Uterus (tissue), 2 donors: ENCODE measurements around the gene PDE1C.

Experiments used
- POLR2A ChIP-seq, 2 donors: fragments of 450-650 bp; IDR thresholded peaks; one replicate each; pipeline ENCODE4 v1.6.1; 2016; ENCODE audit warnings: antibody characterized with exemption in 2 of 2, mild to moderate bottlenecking in 1 of 2, moderate library complexity in 1 of 2
- TF ChIP-seq, protein P1 (sequence below), 4 experiments: fragments of 200-600 bp in 2 of 4; fragments of 450-650 bp in 2 of 4; sonication (generic) in 2 of 4; IDR thresholded peaks; one replicate each; pipeline ENCODE4 v1.5.1; 2016 to 2019; ENCODE audit warnings: antibody characterized with exemption in 4 of 4, mild to moderate bottlenecking in 2 of 4, moderate library complexity in 1 of 4

- TF ChIP-seq, protein P1, sequence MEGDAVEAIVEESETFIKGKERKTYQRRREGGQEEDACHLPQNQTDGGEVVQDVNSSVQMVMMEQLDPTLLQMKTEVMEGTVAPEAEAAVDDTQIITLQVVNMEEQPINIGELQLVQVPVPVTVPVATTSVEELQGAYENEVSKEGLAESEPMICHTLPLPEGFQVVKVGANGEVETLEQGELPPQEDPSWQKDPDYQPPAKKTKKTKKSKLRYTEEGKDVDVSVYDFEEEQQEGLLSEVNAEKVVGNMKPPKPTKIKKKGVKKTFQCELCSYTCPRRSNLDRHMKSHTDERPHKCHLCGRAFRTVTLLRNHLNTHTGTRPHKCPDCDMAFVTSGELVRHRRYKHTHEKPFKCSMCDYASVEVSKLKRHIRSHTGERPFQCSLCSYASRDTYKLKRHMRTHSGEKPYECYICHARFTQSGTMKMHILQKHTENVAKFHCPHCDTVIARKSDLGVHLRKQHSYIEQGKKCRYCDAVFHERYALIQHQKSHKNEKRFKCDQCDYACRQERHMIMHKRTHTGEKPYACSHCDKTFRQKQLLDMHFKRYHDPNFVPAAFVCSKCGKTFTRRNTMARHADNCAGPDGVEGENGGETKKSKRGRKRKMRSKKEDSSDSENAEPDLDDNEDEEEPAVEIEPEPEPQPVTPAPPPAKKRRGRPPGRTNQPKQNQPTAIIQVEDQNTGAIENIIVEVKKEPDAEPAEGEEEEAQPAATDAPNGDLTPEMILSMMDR (IDR thresholded peaks at IDR 0.05): no peak
- TF ChIP-seq POLR2A (IDR thresholded peaks at IDR 0.05): no peak
Observed at GRCh38 chr7:32047801-32048200, 22.4 kb downstream of the PDE1C start.
